H1 (cell line): Measurements from ENCODE around the gene FBXO17. TPM values are rescaled to one million over a fixed set of nuclear protein-coding genes. Genes with fewer than 3 reads are reported as not detected.

Experiments used
- CTCF ChIA-PET: fragments of 300-600 bp; sonication (Branson Sonifier 250); formaldehyde crosslinking; loops from one replicate; lab custom pipeline; 2021; ENCODE audit not compliant: partially characterized antibody; lab: Charles Lee
- POLR2A ChIA-PET: fragments of 300-600 bp; sonication (Branson Sonifier 250); formaldehyde crosslinking; loops from one replicate; lab custom pipeline; 2021; ENCODE audit warnings: inconsistent platforms; ENCODE audit not compliant: partially characterized antibody; lab: Charles Lee
- DNase-seq, 2 experiments: peaks; one replicate each; pipeline versions ENCODE4 v3.0.0 to v3.0.0-alpha.2; 2010 to 2022; ENCODE audit warnings: low spot score in 2 of 2, low read depth in 1 of 2, mixed read lengths in 1 of 2
- FAIRE-seq: peaks from 2 replicates; lab custom pipeline; 2011; peaks lifted over from hg19 to GRCh38; lab: Jason Lieb, UNC
- H2AFZ ChIP-seq: 2 replicates; pipeline ENCODE4 v1.8.1; 2012; ENCODE audit warnings: low read length, inconsistent platforms
- H2AK5ac ChIP-seq: 2 replicates; pipeline ENCODE4 v1.6.1; 2013; ENCODE audit warnings: low read depth, low read length
- H2BK120ac ChIP-seq: replicated peaks from 2 replicates; pipeline ENCODE3; 2013; ENCODE audit warnings: low read depth, low read length, inconsistent platforms
- H2BK12ac ChIP-seq: 2 replicates; pipeline ENCODE4 v1.6.1; 2013; ENCODE audit warnings: low read depth, low read length
- H2BK15ac ChIP-seq: 2 replicates; pipeline ENCODE4 v1.6.1; 2013; ENCODE audit warnings: low read length
- H2BK20ac ChIP-seq: 2 replicates; pipeline ENCODE4 v1.6.1; 2013; ENCODE audit warnings: low read length
- H2BK5ac ChIP-seq: 2 replicates; pipeline ENCODE4 v1.6.1; 2013; ENCODE audit warnings: low read depth, low read length
- H3K14ac ChIP-seq: 2 replicates; pipeline ENCODE4 v1.6.1; 2013; ENCODE audit warnings: inconsistent platforms; ENCODE audit not compliant: insufficient read length
- H3K18ac ChIP-seq: 2 replicates; pipeline ENCODE4 v1.6.1; 2013; ENCODE audit warnings: low read length; ENCODE audit errors: extremely low read depth
- H3K23ac ChIP-seq: 2 replicates; pipeline ENCODE4 v1.6.1; 2013; ENCODE audit warnings: inconsistent platforms; ENCODE audit not compliant: insufficient read length
- H3K23me2 ChIP-seq: 2 replicates; pipeline ENCODE4 v1.6.1; 2013; ENCODE audit warnings: low read depth, low read length
- H3K27ac ChIP-seq: 2 replicates; pipeline ENCODE4 v1.6.1; 2011; ENCODE audit warnings: low read depth, low read length, inconsistent platforms
- H3K27me3 ChIP-seq, 4 experiments: replicated peaks in 1 of 4; 1 replicate in 1 of 4; 2 replicates in 3 of 4; pipeline versions ENCODE4 v1.6.1 to v1.8.1; 2011 to 2013; ENCODE audit warnings: low read length in 3 of 4, mild to moderate bottlenecking in 3 of 4, inconsistent platforms in 2 of 4, mixed read lengths in 2 of 4, moderate library complexity in 1 of 4; ENCODE audit not compliant: control insufficient read depth in 3 of 4, insufficient read depth in 3 of 4; ENCODE audit errors: extremely low read depth in 1 of 4
- H3K36me3 ChIP-seq, 4 experiments: 2 replicates each; pipeline versions ENCODE4 v1.6.1 to v1.8.1; 2011 to 2013; ENCODE audit warnings: mild to moderate bottlenecking in 4 of 4, low read length in 3 of 4, moderate library complexity in 2 of 4, control low read depth in 1 of 4, inconsistent platforms in 1 of 4; ENCODE audit not compliant: insufficient read depth in 4 of 4, control insufficient read depth in 2 of 4
- H3K4ac ChIP-seq: replicated peaks from 2 replicates; pipeline ENCODE3; 2013; ENCODE audit warnings: low read length, low read depth, mixed read lengths, inconsistent platforms; ENCODE audit not compliant: insufficient read length
- H3K4me1 ChIP-seq, 4 experiments: replicated peaks in 1 of 4; 1 replicate in 1 of 4; 2 replicates in 3 of 4; pipeline versions ENCODE4 v1.6.1 to v1.8.1; 2011 to 2013; ENCODE audit warnings: low read length in 3 of 4, inconsistent platforms in 2 of 4, mixed read lengths in 1 of 4; ENCODE audit not compliant: insufficient read depth in 4 of 4, control insufficient read depth in 3 of 4
- H3K4me2 ChIP-seq, 2 experiments: 2 replicates each; pipeline versions ENCODE4 v1.6.1 to v1.8.1; 2011 to 2013; ENCODE audit warnings: low read depth in 2 of 2, low read length in 2 of 2, control low read depth in 1 of 2, inconsistent platforms in 1 of 2, mild to moderate bottlenecking in 1 of 2; ENCODE audit not compliant: insufficient read depth in 1 of 2
- H3K4me3 ChIP-seq, 4 experiments: fragments of 200-600, 300-600 bp in 1 of 4; sonication (generic), shearing (Covaris generic), sonication (Bioruptor Twin) in 1 of 4; 2 replicates each; pipeline versions ENCODE4 v1.5.1 to v1.8.1; 2011 to 2016; ENCODE audit warnings: low read length in 4 of 4, low read depth in 3 of 4, control low read depth in 2 of 4, inconsistent platforms in 2 of 4, mild to moderate bottlenecking in 2 of 4, mixed read lengths in 1 of 4, moderate library complexity in 1 of 4; ENCODE audit not compliant: insufficient read depth in 2 of 4; ENCODE audit errors: extremely low read depth in 1 of 4
- H3K56ac ChIP-seq: replicated peaks from 2 replicates; pipeline ENCODE3; 2013; ENCODE audit warnings: low read depth, mild to moderate bottlenecking, mixed read lengths, low read length, inconsistent platforms; ENCODE audit not compliant: insufficient read length
- H3K79me1 ChIP-seq: 2 replicates; pipeline ENCODE4 v1.6.1; 2013; ENCODE audit warnings: low read depth, low read length, control low read depth
- H3K79me2 ChIP-seq, 2 experiments: 2 replicates each; pipeline versions ENCODE4 v1.6.1 to v1.8.1; 2012 to 2013; ENCODE audit warnings: low read length in 2 of 2, mild to moderate bottlenecking in 2 of 2, inconsistent platforms in 1 of 2; ENCODE audit not compliant: insufficient read depth in 2 of 2, control insufficient read depth in 1 of 2
- H3K9ac ChIP-seq, 4 experiments: replicated peaks in 1 of 4; 1 replicate in 1 of 4; 2 replicates in 3 of 4; pipeline versions ENCODE4 v1.6.1 to v1.8.1; 2011 to 2013; ENCODE audit warnings: low read depth in 3 of 4, low read length in 3 of 4, control low read depth in 2 of 4, mild to moderate bottlenecking in 2 of 4, moderate library complexity in 2 of 4, inconsistent platforms in 1 of 4; ENCODE audit errors: extremely low read depth in 1 of 4
- H3K9me3 ChIP-seq, 2 experiments: 2 replicates each; pipeline versions ENCODE4 v1.6.1 to v1.8.1; 2012 to 2013; ENCODE audit warnings: mild to moderate bottlenecking in 2 of 2, moderate library complexity in 2 of 2, control low read depth in 1 of 2, inconsistent platforms in 1 of 2, low read depth in 1 of 2, low read length in 1 of 2, mixed read lengths in 1 of 2; ENCODE audit not compliant: insufficient read depth in 2 of 2
- H4K20me1 ChIP-seq, 2 experiments: replicated peaks in 1 of 2; 2 replicates each; pipeline versions ENCODE3 to v1.8.1; 2011 to 2013; ENCODE audit warnings: inconsistent platforms in 2 of 2, low read length in 2 of 2, mild to moderate bottlenecking in 1 of 2; ENCODE audit not compliant: insufficient read depth in 2 of 2, control insufficient read depth in 1 of 2
- H4K5ac ChIP-seq: 2 replicates; pipeline ENCODE4 v1.6.1; 2013; ENCODE audit warnings: low read length, low read depth, mixed read lengths, inconsistent platforms; ENCODE audit not compliant: insufficient read length
- H4K8ac ChIP-seq: 2 replicates; pipeline ENCODE4 v1.8.0; 2013; ENCODE audit warnings: mild to moderate bottlenecking, moderate library complexity, low read length, inconsistent platforms; ENCODE audit not compliant: insufficient read depth; ENCODE audit errors: extremely low read depth
- H4K91ac ChIP-seq: replicated peaks from 2 replicates; pipeline ENCODE3; 2013; ENCODE audit warnings: low read length, mixed read lengths, inconsistent platforms; ENCODE audit not compliant: insufficient read length
- ATF2 ChIP-seq: IDR thresholded peaks from 2 replicates; pipeline ENCODE4 v1.6.1; 2012; ENCODE audit warnings: low read length, inconsistent platforms
- CBX8 ChIP-seq: fragments of 300-800, 300-1000 bp; sonication (generic); IDR thresholded peaks from 2 replicates; pipeline ENCODE4 v1.7.1; 2016; ENCODE audit warnings: low read depth, low read length, borderline replicate concordance
- CHD2 ChIP-seq: IDR thresholded peaks from 2 replicates; pipeline ENCODE4 v1.6.1; 2012; ENCODE audit warnings: low read length, improper control_type of control experiment
- EP300 ChIP-seq, 2 experiments: IDR thresholded peaks; 1 replicate in 1 of 2; 2 replicates in 1 of 2; pipeline ENCODE4 v1.6.1; 2011 to 2012; ENCODE audit warnings: low read depth in 2 of 2, low read length in 2 of 2, mild to moderate bottlenecking in 2 of 2, borderline replicate concordance in 1 of 2, inconsistent platforms in 1 of 2, moderate library complexity in 1 of 2
- GTF2F1 ChIP-seq: IDR thresholded peaks from 2 replicates; pipeline ENCODE4 v1.6.1; 2012; ENCODE audit warnings: low read depth, low read length, improper control_type of control experiment, borderline replicate concordance
- HDAC6 ChIP-seq: IDR thresholded peaks from one replicate; pipeline ENCODE4 v1.7.1; 2012; ENCODE audit warnings: low read depth, mild to moderate bottlenecking, inconsistent platforms, low read length, moderate library complexity
- JUN ChIP-seq: IDR thresholded peaks from 2 replicates; pipeline ENCODE4 v1.6.1; 2011; ENCODE audit warnings: low read depth, mild to moderate bottlenecking, improper control_type of control experiment, low read length
- JUND ChIP-seq: IDR thresholded peaks from 2 replicates; pipeline ENCODE4 v1.6.1; 2011; ENCODE audit warnings: mild to moderate bottlenecking, improper control_type of control experiment, low read length
- RFX5 ChIP-seq: IDR thresholded peaks from 2 replicates; pipeline ENCODE4 v1.6.1; 2011; ENCODE audit warnings: low read depth, low read length, improper control_type of control experiment, borderline replicate concordance
- SRF ChIP-seq: IDR thresholded peaks from 2 replicates; pipeline ENCODE4 v1.6.1; 2011; ENCODE audit warnings: mild to moderate bottlenecking, low read depth, low read length, moderate library complexity
- TEAD4 ChIP-seq: IDR thresholded peaks from 2 replicates; pipeline ENCODE4 v1.6.1; 2012; ENCODE audit warnings: low read depth, low read length, inconsistent platforms, mixed read lengths
- WGBS, 2 experiments: shearing (Covaris generic) in 1 of 2; methylation state at CpG; one replicate each; pipeline versions ENCODE4 v1.1.6 to v1.1.7; 2013 to 2015; ENCODE audit warnings: low lambda C conversion rate in 2 of 2, mixed read lengths in 2 of 2, inconsistent platforms in 1 of 2, low coverage in 1 of 2, missing lambda C conversion rate in 1 of 2; ENCODE audit not compliant: insufficient replicate concordance in 2 of 2, insufficient coverage in 1 of 2, insufficient read length in 1 of 2; ENCODE audit errors: extremely low coverage in 1 of 2, missing lambda C conversion rate in 1 of 2; 5-methylcytosine and 5-hydroxymethylcytosine counted together
- polyA plus RNA-seq, 7 experiments: library from polyadenylated mRNA; depleted of rRNA in 3 of 7; stranded (reverse) in 5 of 7; unstranded in 2 of 7; fragments of >200 nt in 5 of 7; fragments of 200-250 nt in 2 of 7; gene quantifications; 1 replicate in 5 of 7; 2 replicates in 1 of 7; 4 replicates in 1 of 7; pipeline versions ENCODE4 v1.2.1 to v1.2.3, GENCODE V29; 2011 to 2013; ENCODE audit warnings: missing spikeins in 2 of 7, mixed read lengths in 2 of 7
- total RNA-seq: library from RNA; stranded (reverse); fragmentation: NEBNext Ultra II Directional; extraction: Animal tissue kit (Norgen Biotek cat#: 25700); gene quantifications from 2 replicates; pipeline ENCODE4 v1.2.1, GENCODE V29; 2021

FBXO17 gene
- total and polyA plus RNA-seq, 2 of the 8 experiments (the other 6 are each of a cell fraction or from before 2014, with no cell fraction given): 11.7 to 15.3 TPM

- no peaks in the 10 kb centered on the region for H3K9me3 ChIP-seq
- no peak overlapping the region for H4K5ac ChIP-seq
- no peak overlapping the region for H3K18ac ChIP-seq
- DNase-seq: no peak
- H3K14ac ChIP-seq: no peak overlapping the region
- CTCF ChIA-PET: interaction anchor here (1.0 to 9.8 kb wide), 8 partner anchors 10 to 76 kb away, joined by 3 to 120 read pairs (median 6); no protein-coding TSS in a partner anchor
- no peak overlapping the region for H2BK20ac ChIP-seq
- no peak overlapping the region for H4K91ac ChIP-seq
- peaks cover 0 to 4% of the 10 kb centered on the region in 2 experiments for H4K20me1 ChIP-seq
- H2BK120ac ChIP-seq: no peak overlapping the region
- H3K79me1 ChIP-seq: peaks cover 21% of the 10 kb centered on the region
- H2BK5ac ChIP-seq: no peak overlapping the region
- H4K8ac ChIP-seq: no peak overlapping the region
- no peaks in the 10 kb centered on the region for H3K27me3 ChIP-seq
- no peak overlapping the region for H3K9ac ChIP-seq
- no peak overlapping the region for H3K4ac ChIP-seq
- no peak overlapping the region for H2BK12ac ChIP-seq
- no peak overlapping the region for H3K27ac ChIP-seq
- no peak overlapping the region for H3K4me3 ChIP-seq
- H3K79me2 ChIP-seq: peaks cover 0 to 45% of the 10 kb centered on the region in 2 experiments; a peak in 2 of 4 replicates
- no peak for FAIRE-seq
- WGBS, 2 experiments: 92% methylated on average over 4 of the region's 4 CpGs; no CpG with 5 or more reads in 1 of the 2 experiments
- H2AFZ ChIP-seq: no peak overlapping the region
- peaks cover 9 to 32% (median 25%) of the 10 kb centered on the region in 4 experiments for H3K36me3 ChIP-seq
- POLR2A ChIA-PET: interaction anchor here (0.6 to 3.0 kb wide), 5 partner anchors 13 to 359 kb away, joined by 3 to 36 read pairs (median 3); no protein-coding TSS in a partner anchor
- peaks cover 0 to 2% (median under 1%) of the 10 kb centered on the region in 4 experiments; a peak in 3 of 7 replicates for H3K4me1 ChIP-seq
- no peak overlapping the region for H2AK5ac ChIP-seq
- H3K56ac ChIP-seq: no peak overlapping the region
- H2BK15ac ChIP-seq: no peak overlapping the region
- no peak overlapping the region for H3K23ac ChIP-seq
- no peak overlapping the region; a peak in 1 of 4 replicates for H3K4me2 ChIP-seq
- peaks cover 4% of the 10 kb centered on the region; the same call in 1 of the 2 replicates for H3K23me2 ChIP-seq
- no peak for TF ChIP-seq GTF2F1
- no peak for TF ChIP-seq EP300 (IDR thresholded peaks at IDR 0.05; ENCODE audit: borderline replicate concordance in 1 of 2, low read depth in 2 of 2, low read length in 2 of 2)
- no peak for TF ChIP-seq SRF
- no peak for TF ChIP-seq ATF2
- no peak for TF ChIP-seq CBX8
- TF ChIP-seq HDAC6: no peak
- TF ChIP-seq RFX5: no peak
- TF ChIP-seq CHD2: no peak
- TF ChIP-seq TEAD4: no peak
- TF ChIP-seq JUN: no peak
- no peak for TF ChIP-seq JUND
Observed at GRCh38 chr19:38928391-38929001, 47.0 kb downstream of the FBXO17 start.
